Keratinocyte (primary cell): ENCODE data around the gene COX8A.

Experiments used
- CTCF ChIP-seq, 3 experiments: IDR thresholded peaks in 1 of 3; conservative IDR thresholded peaks in 1 of 3; optimal IDR thresholded peaks in 1 of 3; 2 replicates in 2 of 3; 3 replicates in 1 of 3; pipeline versions ENCODE3 to v1.5.1; 2011; ENCODE audit warnings: low read length in 3 of 3, mild to moderate bottlenecking in 3 of 3, moderate library complexity in 2 of 3, control low read depth in 1 of 3, inconsistent platforms in 1 of 3; ENCODE audit not compliant: insufficient read depth in 2 of 3; ENCODE audit errors: extremely low read depth in 1 of 3
- EZH2 ChIP-seq: IDR thresholded peaks from one replicate; pipeline ENCODE4 v1.6.1; 2012; ENCODE audit warnings: inconsistent platforms, mild to moderate bottlenecking, low read length, moderate library complexity

- no peak for TF ChIP-seq CTCF (optimal IDR thresholded peaks at IDR 0.05 in 1 of 3, IDR thresholded peaks at IDR 0.05 in 1 of 3, conservative IDR thresholded peaks at IDR 0.05 in 1 of 3; ENCODE audit: extremely low read depth in 1 of 3, insufficient read depth in 2 of 3, low read length in 3 of 3)
- TF ChIP-seq EZH2 = no peak
These were observed 12.6 kb upstream of the COX8A start for GRCh38 chr11:63961608-63962412.
